HepG2 (cell line): ENCODE measurements around the gene MOB4. TPM values are rescaled to one million over a fixed set of nuclear protein-coding genes. Genes with fewer than 3 reads are reported as not detected.
A peak's percentile ranks its signal among the peaks of the same experiment; 100 is the strongest.

Experiments used
- ATF2 ChIP-seq: sonication (generic); formaldehyde crosslinking; IDR thresholded peaks from 2 replicates; pipeline ENCODE4 v1.4.0; 2020; ENCODE audit warnings: missing genetic modification reagents
- BHLHE40 ChIP-seq: IDR thresholded peaks from 2 replicates; pipeline ENCODE4 v1.6.1; 2011; ENCODE audit warnings: low read length, improper control_type of control experiment
- CEBPG ChIP-seq: IDR thresholded peaks from 2 replicates; pipeline ENCODE4 v1.6.1; 2016
- DNMT3B ChIP-seq: conservative IDR thresholded peaks from 2 replicates; pipeline ENCODE4 v1.6.1; 2016; ENCODE audit warnings: missing biosample characterization, control low read depth
- FOXO4 ChIP-seq: sonication (generic); formaldehyde crosslinking; conservative IDR thresholded peaks from 2 replicates; pipeline ENCODE4 v1.8.1; 2023; ENCODE audit warnings: missing genetic modification reagents
- HDAC1 ChIP-seq: sonication (generic); formaldehyde crosslinking; IDR thresholded peaks from 2 replicates; pipeline ENCODE4 v1.5.1; 2020; ENCODE audit warnings: mild to moderate bottlenecking, missing genetic modification reagents
- KIAA2018 ChIP-seq: sonication (generic); formaldehyde crosslinking; IDR thresholded peaks from 2 replicates; pipeline ENCODE4 v1.5.0; 2020; ENCODE audit warnings: mild to moderate bottlenecking, missing genetic modification reagents, borderline replicate concordance
- MIER3 ChIP-seq: IDR thresholded peaks from 2 replicates; pipeline ENCODE4 v1.6.1; 2016; ENCODE audit warnings: missing compliant biosample characterization, borderline replicate concordance
- RBFOX2 ChIP-seq: fragments of 200-400 bp; formaldehyde crosslinking; IDR thresholded peaks from 2 replicates; pipeline ENCODE4 v1.6.1; 2017; ENCODE audit warnings: low read depth, mild to moderate bottlenecking, low read length
- RBM22 ChIP-seq: fragments of 200-400 bp; formaldehyde crosslinking; optimal IDR thresholded peaks from 2 replicates; pipeline ENCODE3; 2017; ENCODE audit warnings: mild to moderate bottlenecking, low read length, moderate library complexity
- REPIN1 ChIP-seq: sonication (generic); formaldehyde crosslinking; IDR thresholded peaks from 2 replicates; pipeline ENCODE4 v1.8.0; 2022; ENCODE audit warnings: missing genetic modification reagents, low read depth, mild to moderate bottlenecking, borderline replicate concordance
- TRIM24 ChIP-seq: sonication (generic); formaldehyde crosslinking; IDR thresholded peaks from 2 replicates; pipeline ENCODE4 v1.8.0; 2022; ENCODE audit warnings: mild to moderate bottlenecking, missing genetic modification reagents
- YEATS4 ChIP-seq: sonication (generic); formaldehyde crosslinking; IDR thresholded peaks from 2 replicates; pipeline ENCODE4 v1.4.0; 2020; ENCODE audit warnings: missing genetic modification reagents, borderline replicate concordance
- ZBTB7B ChIP-seq: sonication (generic); formaldehyde crosslinking; IDR thresholded peaks from 2 replicates; pipeline ENCODE4 v1.4.0; 2020; ENCODE audit warnings: missing genetic modification reagents
- ZIK1 ChIP-seq: sonication (generic); formaldehyde crosslinking; IDR thresholded peaks from 2 replicates; pipeline ENCODE4 v1.5.0; 2020; ENCODE audit warnings: mild to moderate bottlenecking, low read depth, missing genetic modification reagents, borderline replicate concordance
- ZNF570 ChIP-seq: sonication (generic); formaldehyde crosslinking; IDR thresholded peaks from 2 replicates; pipeline ENCODE4 v1.4.0; 2020; ENCODE audit warnings: mild to moderate bottlenecking, missing genetic modification reagents, borderline replicate concordance
- ZNF605 ChIP-seq: sonication (generic); formaldehyde crosslinking; IDR thresholded peaks from 2 replicates; pipeline ENCODE4 v1.8.0; 2022; ENCODE audit warnings: mild to moderate bottlenecking, missing genetic modification reagents
- ZNF703 ChIP-seq: sonication (generic); formaldehyde crosslinking; IDR thresholded peaks from 2 replicates; pipeline ENCODE4 v1.5.1; 2020; ENCODE audit warnings: missing genetic modification reagents, mild to moderate bottlenecking, moderate library complexity, borderline replicate concordance
- ZNF772 ChIP-seq: sonication (generic); formaldehyde crosslinking; IDR thresholded peaks from 2 replicates; pipeline ENCODE4 v1.5.0; 2020; ENCODE audit warnings: mild to moderate bottlenecking, missing genetic modification reagents
- polyA plus RNA-seq, 8 experiments: library from polyadenylated mRNA; depleted of rRNA in 3 of 8; stranded (reverse) in 7 of 8; unstranded in 1 of 8; fragments of >200 nt; fragmentation: Illumina TruSeq in 4 of 8; extraction: Trizol in 4 of 8; gene quantifications; 2 replicates each; pipeline versions ENCODE4 v1.2.1 to v1.2.3, GENCODE V29; 2011 to 2016; ENCODE audit warnings: low read depth in 4 of 8, missing spikeins in 1 of 8, mixed read lengths in 1 of 8; ENCODE audit not compliant: insufficient read depth in 1 of 8
- total RNA-seq, 5 experiments: library from RNA; depleted of rRNA; stranded (reverse); fragments of >200 nt; fragmentation: Illumina TruSeq; extraction: Trizol; gene quantifications; 2 replicates each; pipeline ENCODE4 v1.2.3, GENCODE V29; 2016; ENCODE audit warnings: low read depth in 1 of 5

Gene MOB4
- total and polyA plus RNA-seq, 2 of the 13 experiments (the other 11 are each of a cell fraction or from before 2014, with no cell fraction given), result 35.7 to 38.6 TPM

- TF ChIP-seq MIER3 (no peak), REPIN1 (CRISPR knock-in tag) (no peak), KIAA2018 (CRISPR knock-in tag) (no peak), ZNF570 (no peak), ZIK1 (CRISPR knock-in tag) (no peak), YEATS4 (no peak), TRIM24 (no peak), DNMT3B (CRISPR knock-in tag) (0 out of 2 replicates have a peak, but pooled peaks have one; percentile 9), ZNF703 (CRISPR knock-in tag) (no peak), RBM22 (peak; percentile 52), ATF2 (CRISPR knock-in tag) (0 out of 2 replicates have a peak, but pooled peaks have one; percentile 12), HDAC1 (CRISPR knock-in tag) (no peak), ZNF605 (CRISPR knock-in tag) (no peak), RBFOX2 (peak; percentile 60), FOXO4 (CRISPR knock-in tag) (0 out of 2 replicates have a peak, but pooled peaks have one; percentile 35), ZNF772 (CRISPR knock-in tag) (no peak), BHLHE40 (no peak), CEBPG (CRISPR knock-in tag) (no peak), ZBTB7B (CRISPR knock-in tag) (no peak)
These were observed 20.3 kb upstream of the MOB4 start (continued) for GRCh38 chr2:197495433-197496134.
